HG03457 (cell line): ENCODE measurements around the gene PSMD1.
"Not testable (repeated sequence)": the region's sequence is repeated elsewhere in the genome, so short reads cannot be mapped to it uniquely, and the experiment has no call there.

Experiments used
- ATAC-seq: cut with Tn5 transposase; IDR thresholded peaks from one replicate; pipeline ENCODE4 v1.9.1; 2021; ENCODE audit warnings: moderate number of reproducible peaks; ENCODE audit not compliant: unreplicated experiment

The PSMD1 gene

DNA sequence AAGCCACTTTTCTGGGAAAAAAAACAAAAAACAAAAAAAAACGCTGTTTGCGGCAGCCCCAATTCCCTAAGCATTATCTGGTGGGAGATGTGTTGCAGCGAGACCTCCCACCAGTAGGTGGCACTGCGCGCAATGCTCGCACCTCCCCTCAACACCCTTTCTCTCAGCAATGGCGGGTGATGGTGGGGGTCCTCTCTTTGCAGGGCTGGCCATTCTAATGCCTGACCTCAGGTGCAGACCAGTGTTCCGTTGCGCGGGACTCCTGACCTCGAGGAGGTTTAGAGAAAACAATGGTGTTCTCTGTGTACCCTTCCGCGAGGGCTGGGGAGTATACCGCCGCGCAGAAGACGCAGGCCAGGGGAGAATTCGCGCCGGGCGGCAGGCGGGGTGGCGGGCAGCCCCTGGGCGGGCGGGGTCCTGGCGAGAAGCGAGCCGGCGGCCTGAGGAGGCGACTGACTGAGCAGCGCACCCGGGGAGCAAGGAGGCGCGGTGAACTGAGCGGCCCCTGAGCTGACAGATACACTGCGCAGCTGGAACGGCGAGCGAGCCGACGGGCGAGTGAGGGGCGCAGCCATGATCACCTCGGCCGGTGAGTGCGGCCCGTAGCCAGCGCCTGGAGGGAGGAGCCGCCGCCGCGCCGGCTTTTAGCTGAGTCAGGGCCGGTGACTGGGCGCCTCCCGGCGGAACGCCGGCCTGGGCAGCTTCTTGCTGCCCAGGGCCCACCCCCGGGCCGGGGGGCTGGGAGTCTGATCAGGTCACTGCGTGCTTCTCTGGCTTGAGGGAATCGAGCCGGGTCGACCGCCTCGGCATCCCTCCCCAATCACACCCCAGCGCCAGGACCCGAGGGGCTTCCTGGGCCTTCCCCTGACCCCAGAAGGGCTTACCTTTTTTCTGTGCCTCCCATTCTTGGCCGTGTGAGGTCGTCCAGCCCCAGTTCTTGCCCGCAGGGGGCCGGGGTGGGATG, at the start of gene PSMD1:
PSMD1 (plus strand) TSS at position 415 of the 964 bp plus-strand sequence; CDS start at position 574, 159 bp downstream.
- peak; percentile 44 for ATAC-seq

DNA sequence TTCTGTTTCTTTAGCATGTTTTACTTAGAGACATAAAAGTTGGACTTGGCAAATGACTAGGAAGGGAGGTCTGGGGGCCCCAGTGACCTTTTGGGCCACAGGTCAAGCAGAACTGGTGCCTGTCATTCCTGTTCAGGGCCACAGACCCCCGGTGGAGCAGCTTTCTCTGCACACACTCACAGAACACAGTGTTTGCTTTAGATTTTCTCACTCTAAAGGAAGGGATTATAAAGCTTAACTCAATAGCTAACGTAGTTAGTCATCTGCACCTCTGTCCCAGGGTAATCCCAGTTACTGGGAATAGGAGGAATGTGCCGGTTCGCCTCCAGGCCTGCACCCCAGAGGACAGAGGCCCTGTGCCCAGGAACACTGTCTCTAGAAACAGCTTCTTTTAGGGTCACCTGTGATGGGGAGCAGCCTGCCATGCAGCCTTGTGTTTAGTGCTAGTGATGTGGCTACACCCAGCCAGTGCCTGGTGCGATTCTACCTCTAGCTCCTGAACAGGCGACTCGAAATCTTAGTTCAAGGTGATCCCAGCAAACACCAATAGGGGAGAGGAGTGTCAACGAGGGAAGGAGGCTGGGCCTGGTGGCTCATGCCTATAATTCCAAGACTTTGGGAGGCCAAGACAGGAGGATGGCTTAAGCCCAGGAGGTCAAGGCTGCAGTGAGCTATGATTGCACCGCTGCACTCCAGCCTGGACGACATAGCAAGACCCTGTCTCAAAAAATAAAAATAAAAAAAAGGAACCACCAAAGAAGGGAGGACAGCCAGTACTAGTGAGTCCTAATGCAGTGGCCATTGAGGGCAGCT, 49.2 kb upstream of the PSMD1 start:
- no peak for ATAC-seq

DNA sequence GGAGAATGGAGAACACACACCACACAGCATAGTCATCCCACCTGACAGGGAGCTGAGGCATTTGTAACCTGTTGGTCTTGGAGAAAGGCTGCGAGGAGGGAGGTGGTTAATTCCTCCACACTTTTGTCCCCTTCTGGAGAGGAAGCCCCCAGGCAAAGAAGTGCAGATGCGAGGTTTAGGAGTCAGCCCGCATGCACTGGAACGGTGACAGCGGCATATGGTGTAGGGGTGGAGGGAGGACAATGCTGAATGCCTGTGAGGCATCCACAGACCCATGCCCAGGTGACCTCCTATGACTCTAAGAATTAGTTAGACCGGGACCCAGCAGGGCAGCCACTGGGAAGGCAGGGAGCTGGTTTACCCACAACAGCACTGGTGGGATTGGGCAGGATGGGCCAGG, 48.5 kb upstream of the PSMD1 start:
- no peak for ATAC-seq

DNA sequence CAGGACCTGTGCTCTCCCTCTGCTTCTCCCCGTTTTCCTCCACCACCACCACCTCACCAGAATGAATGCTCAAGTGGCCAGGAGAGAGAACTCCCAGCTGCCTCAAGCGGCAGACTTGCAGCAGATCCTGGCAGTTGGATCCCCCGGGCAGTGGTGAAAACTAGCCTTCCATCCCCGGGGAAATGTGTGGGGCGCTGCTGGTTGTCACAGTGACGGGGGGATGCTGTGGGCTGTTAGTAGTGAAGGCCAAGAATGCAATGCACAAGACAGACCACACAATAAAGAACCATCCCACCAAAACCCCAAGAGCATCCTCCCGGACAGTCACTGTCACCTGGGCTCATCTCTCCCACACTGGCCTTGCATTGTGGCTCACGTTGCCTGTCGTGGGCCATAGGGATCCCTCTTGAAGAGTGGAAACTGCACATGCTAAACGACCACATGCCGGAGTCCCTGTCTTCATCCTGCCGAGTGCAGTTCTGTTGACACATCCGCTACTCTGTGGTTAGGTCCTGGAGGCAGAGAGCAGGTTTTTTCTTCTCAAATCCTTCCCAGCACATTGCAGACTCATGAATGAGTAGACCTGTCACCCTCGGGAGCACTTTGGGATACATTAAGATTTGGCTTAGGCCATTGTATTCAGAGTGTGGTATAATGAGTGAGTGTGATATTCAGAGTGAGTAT, 47.3 kb upstream of the PSMD1 start:
- ATAC-seq, result no peak

DNA sequence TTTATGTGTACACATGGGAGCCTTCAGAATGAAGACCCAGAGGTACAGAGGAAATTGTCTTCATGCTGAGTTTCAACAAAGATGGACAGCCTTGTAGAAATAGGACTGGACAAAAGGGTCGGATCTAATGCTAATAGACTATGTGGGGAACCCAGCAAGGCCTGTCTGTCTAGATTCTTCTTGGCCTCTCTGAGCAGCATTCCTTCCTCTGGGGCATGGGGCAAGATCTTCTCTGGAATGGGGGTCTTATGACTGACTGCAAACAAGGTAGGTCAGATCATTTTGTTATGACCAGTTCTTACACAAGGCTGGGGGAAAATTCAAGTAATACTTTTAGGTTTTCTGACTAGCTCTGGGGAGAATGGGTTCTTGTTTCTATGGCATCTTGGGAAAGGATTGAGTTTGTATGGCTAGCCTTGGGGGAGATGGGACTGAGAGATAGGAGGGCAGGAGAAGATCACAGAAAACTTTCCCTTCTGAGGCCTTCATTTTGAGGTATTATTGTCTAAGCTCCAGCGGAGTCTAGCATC, 46.4 kb upstream of the PSMD1 start:
- no peak for ATAC-seq

DNA sequence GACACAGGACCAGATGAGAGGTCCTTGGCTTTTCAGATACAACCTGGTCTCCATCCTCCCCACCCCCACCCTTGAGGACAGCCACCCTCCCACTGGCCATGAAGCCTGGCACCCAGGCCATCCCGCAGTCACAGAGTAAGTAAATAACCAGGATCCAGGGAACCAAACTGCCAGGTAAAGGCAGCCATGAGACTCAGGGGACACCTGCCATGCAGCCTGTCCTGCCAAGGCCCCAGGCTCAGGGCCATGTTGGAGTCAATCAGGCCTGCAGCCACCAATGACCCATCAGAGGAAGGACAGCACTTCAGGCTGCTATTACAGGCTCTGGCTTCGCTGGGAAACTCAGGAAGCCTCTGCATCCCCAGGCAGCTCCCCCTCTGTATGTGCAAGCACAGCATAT, 45.1 kb upstream of the PSMD1 start:
- ATAC-seq, result no peak

DNA sequence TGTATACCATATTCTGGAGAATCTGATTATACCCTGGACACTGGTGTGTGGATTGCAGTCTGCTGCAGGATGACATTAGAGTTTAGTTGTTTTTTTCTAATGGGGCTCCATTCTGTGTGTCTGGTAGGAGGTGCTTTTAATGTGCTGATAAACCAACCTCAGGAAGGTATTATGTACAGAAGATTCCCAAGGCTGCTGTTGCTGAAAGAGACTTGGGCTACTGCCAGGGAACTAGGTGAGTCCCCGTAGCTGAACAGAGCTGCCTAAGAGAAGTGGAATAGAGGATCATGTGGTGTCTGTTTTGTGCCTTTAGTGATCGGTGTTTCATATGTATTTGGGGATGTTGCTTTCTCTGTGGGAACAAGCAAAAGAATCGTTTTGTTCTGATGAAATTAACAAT, 44.2 kb upstream of the PSMD1 start:
- no peak for ATAC-seq

DNA sequence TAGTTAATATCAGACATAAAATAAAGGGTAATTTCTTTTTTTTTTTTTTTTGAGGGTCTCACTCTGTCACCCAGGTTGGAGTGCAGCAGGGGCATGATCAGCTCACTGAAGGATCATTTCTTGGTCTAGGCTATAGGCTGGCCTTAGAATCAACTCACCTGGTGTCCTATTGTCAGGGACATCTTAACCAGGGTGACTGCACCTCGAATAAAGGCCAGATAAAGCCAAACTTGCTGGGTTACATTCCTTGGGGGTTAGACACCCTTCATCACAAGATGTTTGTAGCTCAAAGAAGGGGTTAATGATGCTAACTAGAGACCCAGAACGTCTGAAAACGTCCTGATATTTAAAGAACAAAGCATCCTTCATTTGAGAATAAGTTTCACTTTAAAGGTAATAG, 42.8 kb upstream of the PSMD1 start:
- no peak for ATAC-seq

DNA sequence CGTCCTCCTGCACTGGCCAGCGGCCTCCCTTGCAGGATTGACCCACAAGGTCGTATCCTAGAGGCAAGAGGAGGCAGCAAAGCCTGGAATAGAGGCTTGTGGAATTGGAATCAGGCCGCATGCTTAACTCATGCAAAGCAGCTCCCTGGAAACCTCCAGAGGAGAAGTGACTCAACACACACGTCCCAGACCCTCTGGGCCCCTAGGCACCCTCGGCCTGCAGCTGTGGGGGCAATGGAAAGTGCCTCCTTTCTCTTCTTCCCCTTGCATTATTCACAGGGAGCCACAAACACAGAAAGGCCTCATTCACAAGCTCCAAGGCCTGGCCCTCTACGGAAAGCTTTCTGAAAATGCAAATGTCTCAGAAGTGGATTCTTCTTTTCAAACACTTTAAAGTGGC, 41.2 kb upstream of the PSMD1 start:
- ATAC-seq, result no peak

DNA sequence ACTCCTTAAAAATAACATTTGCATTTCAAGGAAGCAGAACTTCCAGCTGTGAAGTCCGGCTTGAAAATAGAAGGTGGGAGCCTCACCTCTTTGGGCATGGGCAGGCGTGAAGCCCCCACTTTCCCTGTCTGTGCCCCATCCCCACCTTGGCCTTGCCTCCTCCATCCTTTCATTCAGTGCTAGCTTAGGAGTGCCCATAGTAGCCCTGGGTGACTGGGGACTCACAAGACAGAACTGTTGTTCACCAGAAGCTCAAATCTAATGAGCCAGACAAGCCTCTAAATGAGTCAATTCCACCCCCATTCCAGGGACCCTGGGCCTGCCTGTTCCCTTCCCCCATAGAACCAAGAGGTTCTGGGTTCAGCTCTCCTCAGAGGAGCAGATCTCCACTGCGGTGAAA, 40.7 kb upstream of the PSMD1 start:
- ATAC-seq, result no peak

DNA sequence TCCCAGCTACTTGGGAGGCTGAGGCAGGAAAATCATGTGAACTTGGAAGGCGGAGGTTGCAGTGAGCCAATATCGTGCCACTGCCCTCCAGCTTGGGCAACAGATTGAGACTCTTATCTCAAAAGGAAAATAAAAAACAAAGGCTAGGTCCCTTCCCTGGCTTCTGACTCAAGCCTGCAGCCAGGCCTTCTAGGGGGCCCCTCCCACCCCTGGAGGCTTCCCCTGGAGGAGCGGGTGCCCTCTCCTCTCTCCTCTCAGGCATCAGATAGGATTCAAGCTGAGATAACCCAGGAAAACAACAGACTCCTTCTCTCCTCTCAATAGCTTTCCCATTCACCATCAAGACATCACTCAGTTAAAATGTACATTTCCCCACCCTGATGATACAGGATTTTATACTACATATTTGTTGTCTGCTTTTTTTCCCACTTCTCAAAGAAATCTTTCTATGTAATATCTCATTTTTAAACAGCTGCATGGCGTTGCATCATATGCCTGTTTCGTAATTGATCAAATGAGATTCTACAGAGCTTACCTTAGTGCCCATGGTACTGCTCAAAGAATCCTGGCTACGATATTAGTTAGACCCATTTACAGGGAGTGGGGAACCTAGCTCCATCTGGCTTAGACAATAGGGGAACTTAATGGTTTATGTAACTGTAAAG, 40.0 kb upstream of the PSMD1 start:
- no peak for ATAC-seq

DNA sequence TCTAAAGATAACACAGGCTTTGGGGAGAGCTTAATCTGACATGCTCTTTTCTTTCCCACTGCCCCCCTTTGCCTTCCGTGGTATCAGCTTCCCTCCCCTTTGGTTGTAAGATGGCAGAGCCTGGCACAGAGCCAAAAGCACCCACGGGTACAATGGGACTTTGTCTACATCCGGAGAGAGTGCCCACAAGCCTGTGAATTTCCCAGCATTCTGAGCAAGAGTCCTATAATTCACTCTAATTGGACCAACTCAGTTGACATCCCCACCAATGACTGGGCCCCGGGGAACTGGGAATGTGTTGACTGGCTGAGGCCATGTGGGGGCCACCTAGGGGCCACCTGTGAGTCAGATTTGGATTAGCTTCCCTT, 39.5 kb upstream of the PSMD1 start:
- no peak for ATAC-seq

DNA sequence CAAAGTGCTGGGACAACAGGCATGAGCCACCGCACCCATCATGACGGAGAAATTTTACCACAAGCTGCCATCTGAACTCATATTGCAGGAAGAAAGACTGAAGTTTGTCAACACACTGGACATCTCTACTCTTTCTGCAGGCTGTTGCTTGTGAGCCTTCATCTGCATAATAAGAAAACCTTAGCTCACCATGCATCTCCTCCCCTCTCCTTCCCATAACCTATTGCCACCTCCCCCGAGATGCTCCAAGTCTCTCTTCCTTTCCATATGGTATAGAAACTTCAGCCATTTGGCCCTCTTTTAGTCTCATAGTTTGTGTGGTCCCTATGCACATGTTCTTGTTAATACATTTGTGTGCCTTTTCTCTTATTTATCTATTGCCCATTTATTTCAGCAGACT, 38.5 kb upstream of the PSMD1 start:
- ATAC-seq, result no peak

DNA sequence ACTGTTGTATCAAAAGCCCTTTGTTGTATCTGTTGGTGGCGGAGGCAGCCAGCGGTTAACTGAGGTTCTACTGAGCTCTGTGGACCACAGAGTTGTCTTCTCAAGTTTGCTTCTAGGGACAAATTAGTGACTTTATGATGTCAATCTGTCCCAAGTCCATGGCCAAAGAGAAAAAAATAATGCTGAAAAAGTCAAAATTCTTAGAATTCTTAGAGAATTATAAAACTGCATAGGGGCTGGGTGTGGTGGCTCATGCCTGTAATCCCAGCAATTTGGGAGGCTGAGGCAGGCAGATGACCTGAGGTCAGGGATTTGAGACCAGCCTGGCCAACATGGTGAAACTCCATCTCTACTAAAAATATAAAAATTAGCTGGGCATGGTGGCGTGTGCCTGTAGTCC, 31.6 kb upstream of the PSMD1 start:
- not testable (repeated sequence) for ATAC-seq

DNA sequence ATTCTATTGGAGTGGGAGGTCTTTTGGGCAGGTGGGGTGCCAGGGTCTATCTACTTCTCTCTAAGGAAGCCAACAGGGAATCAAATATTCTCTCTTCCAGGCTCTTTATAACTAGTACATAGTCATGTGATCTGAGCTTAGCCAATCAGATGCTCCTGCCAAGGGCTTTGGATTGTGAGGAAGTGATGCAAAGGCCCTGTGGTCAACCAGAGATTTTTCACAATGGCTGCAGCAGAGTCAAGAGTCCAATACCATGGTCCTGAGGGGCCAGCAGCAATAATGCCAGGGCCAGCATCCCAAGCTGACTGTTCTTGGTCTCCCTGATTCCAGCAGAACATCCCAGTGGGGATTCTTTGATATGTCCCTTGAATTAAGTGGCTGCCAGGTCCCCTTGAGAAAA, 27.8 kb upstream of the PSMD1 start:
- no peak for ATAC-seq

DNA sequence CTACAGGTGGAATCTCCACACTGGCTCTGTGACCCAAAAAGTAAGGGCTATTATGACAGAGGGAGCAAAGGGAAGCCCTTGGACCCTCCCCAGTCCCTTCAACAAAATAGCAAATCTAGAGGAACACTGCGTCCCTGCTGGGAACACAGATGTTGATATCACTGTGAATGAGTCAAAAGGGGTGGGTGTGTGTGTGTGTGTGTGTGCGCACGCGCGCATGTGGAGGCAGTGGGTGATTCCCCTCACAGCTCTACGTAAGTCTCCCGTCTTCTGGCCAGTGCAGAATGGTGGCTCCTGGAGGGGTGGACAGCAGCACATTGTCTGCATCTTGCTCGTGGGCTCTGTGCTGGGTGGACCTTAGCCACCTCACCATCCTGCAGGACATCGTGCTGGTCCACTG, 27.1 kb upstream of the PSMD1 start:
- no peak for ATAC-seq

DNA sequence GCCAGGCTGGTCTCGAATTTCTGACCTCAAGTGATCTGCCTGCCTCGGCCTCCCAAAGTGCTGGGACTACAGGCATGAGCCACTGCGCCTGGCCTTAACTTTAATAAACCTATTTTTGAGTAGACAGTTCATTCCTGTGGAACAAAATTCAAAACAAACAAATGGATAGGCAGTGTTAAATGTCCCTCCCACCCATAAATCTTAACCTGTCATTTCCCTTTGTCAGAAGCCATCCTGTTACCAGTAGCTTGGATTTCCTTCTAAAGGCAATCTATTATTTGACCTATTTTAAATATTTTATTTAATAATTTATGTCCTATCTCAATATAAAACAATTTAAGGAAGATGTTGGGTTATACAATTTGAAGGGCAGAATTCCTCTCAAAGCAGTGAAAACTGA, 25.9 kb upstream of the PSMD1 start:
- no peak for ATAC-seq

DNA sequence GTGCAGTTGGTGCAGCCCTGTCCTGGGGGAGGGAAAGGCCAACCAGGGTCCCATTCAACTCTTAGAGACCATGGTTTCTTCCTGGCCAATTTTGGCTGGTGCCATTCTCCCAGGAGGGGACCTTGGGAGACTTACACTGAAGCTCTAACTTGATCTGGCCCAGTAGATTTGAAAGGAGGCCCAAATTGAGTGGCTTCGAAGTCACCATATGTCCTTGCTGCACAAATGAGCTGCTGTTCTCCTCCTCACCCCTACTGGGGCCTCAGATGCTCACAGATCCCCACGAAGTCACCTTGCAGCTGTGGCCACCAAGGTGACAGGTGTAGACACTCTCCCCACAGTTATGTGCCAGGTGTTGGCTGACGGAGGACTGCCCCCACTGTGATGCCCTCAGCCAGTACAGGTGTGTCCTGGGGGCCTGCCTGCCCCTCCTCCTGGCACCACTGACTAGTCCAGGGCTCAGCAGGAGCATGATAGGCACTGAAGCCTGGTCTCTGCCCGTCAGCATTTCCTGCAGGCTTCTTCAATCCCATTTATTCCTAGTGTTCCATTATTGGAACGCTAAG, 24.0 kb upstream of the PSMD1 start:
- ATAC-seq, result no peak

DNA sequence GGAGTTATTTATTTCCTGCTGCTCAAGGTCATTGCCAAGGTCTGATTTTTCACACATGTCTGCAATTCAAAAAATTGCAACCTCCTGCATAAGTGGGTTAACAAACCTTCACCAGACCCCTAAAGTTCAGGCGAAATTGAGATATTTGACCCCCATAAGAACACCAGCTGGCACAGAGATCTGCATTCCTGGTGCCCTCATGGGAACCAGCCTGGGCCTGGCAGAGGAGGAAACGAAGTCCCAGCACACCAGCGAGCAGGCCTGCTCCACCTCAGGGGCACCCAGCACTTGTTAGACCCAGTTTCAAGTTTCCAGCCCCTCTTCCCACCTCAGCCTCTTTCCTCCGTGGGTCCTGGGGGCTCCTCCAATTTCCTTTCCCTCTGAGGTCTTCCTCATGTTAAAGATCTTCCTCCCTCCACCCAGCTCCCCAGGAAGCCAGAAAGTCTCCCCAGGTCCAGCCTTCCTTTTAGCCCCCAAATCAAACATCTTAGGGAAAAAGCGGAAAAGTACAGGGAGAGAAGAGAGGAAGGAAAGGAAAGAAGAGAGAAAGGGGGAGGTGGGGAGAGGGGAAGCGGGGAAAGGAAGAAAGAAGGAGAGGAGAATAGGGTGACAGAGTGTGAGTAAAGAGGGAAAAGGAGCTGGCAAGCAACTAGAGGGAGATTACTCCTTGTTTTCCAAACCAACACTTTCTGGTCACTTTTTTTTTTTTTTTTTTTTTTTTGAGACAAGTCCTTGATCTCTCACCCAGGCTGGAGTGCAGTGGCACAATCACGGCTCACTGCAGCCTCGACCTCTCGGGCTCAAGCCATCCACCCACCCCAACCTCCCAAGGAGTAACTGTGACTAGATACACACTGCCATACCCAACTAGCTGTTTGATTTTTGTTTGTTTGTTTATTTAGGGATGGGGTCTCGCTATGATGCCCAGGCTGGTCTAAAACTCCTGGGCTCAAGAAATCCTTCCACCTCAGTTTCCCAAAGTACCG, 23.2 kb upstream of the PSMD1 start:
- no peak for ATAC-seq
